OCI-LY7 (cell line): ENCODE measurements around the gene CHAF1A. TPM values are rescaled to one million over a fixed set of nuclear protein-coding genes. Genes with fewer than 3 reads are reported as not detected.

ENCODE experiments used
- BruUV-seq: library from RNA; stranded (reverse); fragments of 400-500 nt; replicated peaks from 2 replicates; lab custom pipeline; 2021; lab: Mats Ljungman, UMichigan
- CTCF ChIA-PET: fragments of 300-600 bp; sonication (Branson Sonifier 250); formaldehyde crosslinking; loops from one replicate; lab custom pipeline; 2022; ENCODE audit warnings: antibody characterized with exemption; ENCODE audit not compliant: unreplicated experiment; lab: Charles Lee
- POLR2A ChIA-PET: fragments of 300-600 bp; sonication (Branson Sonifier 250); formaldehyde crosslinking; loops from one replicate; lab custom pipeline; 2022; ENCODE audit warnings: antibody characterized with exemption; lab: Charles Lee
- DNase-seq: peaks from one replicate; pipeline ENCODE4 v3.0.0-alpha.2; 2015; ENCODE audit warnings: low spot score
- H2AFZ ChIP-seq: fragments of 200-600 bp; sonication (generic), shearing (Covaris generic); 2 replicates; pipeline ENCODE4 v1.6.1; 2014; ENCODE audit warnings: mild to moderate bottlenecking, antibody characterized with exemption, low read length, moderate library complexity
- H3K27ac ChIP-seq: fragments of 200-600 bp; sonication (generic); 2 replicates; pipeline ENCODE4 v1.5.1; 2014; ENCODE audit warnings: mixed run types, low read depth, mild to moderate bottlenecking, moderate library complexity, low read length, inconsistent platforms; ENCODE audit not compliant: poor library complexity, severe bottlenecking
- H3K36me3 ChIP-seq: fragments of 200-600 bp; sonication (generic); 2 replicates; pipeline ENCODE4 v1.6.1; 2014; ENCODE audit warnings: mild to moderate bottlenecking, antibody characterized with exemption, low read length, moderate library complexity, mixed read lengths; ENCODE audit not compliant: insufficient read depth
- H3K4me1 ChIP-seq: fragments of 200-600 bp; sonication (generic); 2 replicates; pipeline ENCODE4 v1.5.1; 2014; ENCODE audit warnings: mild to moderate bottlenecking, low read length; ENCODE audit not compliant: insufficient read depth, poor library complexity, severe bottlenecking
- H3K4me2 ChIP-seq: fragments of 200-600 bp; sonication (generic); 2 replicates; pipeline ENCODE4 v1.6.1; 2014; ENCODE audit warnings: mild to moderate bottlenecking, low read length
- H3K4me3 ChIP-seq: fragments of 200-600 bp; sonication (generic); 2 replicates; pipeline ENCODE4 v1.5.1; 2014; ENCODE audit warnings: mild to moderate bottlenecking, low read depth, low read length; ENCODE audit not compliant: poor library complexity, severe bottlenecking
- H3K79me2 ChIP-seq: fragments of 200-600 bp; sonication (generic); 2 replicates; pipeline ENCODE4 v1.6.1; 2016; ENCODE audit warnings: low read depth, mild to moderate bottlenecking, low read length, moderate library complexity, mixed read lengths; ENCODE audit not compliant: insufficient read depth
- H3K9me2 ChIP-seq: fragments of 200-600 bp; sonication (generic); 2 replicates; pipeline ENCODE4 v1.6.1; 2016; ENCODE audit warnings: mild to moderate bottlenecking, low read length, mixed read lengths; ENCODE audit not compliant: insufficient read depth
- H3K9me3 ChIP-seq: fragments of 200-600 bp; sonication (generic); 2 replicates; pipeline ENCODE4 v1.6.1; 2014; ENCODE audit warnings: mild to moderate bottlenecking, mixed run types, low read length, mixed read lengths
- H4K20me1 ChIP-seq: fragments of 200-600 bp; sonication (generic); 2 replicates; pipeline ENCODE4 v1.6.1; 2014; ENCODE audit warnings: mild to moderate bottlenecking, antibody characterized with exemption, low read length, moderate library complexity, mixed read lengths; ENCODE audit not compliant: insufficient read depth
- CTCF ChIP-seq: fragments of 200-600 bp; sonication (generic); conservative IDR thresholded peaks from 2 replicates; pipeline ENCODE4 v1.5.1; 2014; ENCODE audit warnings: mild to moderate bottlenecking, antibody characterized with exemption, low read length, moderate library complexity, mixed read lengths
- EZH2phosphoT487 ChIP-seq: fragments of 200-600 bp; sonication (generic); IDR thresholded peaks from 2 replicates; pipeline ENCODE4 v1.6.1; 2018; ENCODE audit warnings: low read depth, borderline replicate concordance, mild to moderate bottlenecking, mixed run types, antibody characterized with exemption, low read length, moderate library complexity, mixed read lengths
- intact Hi-C: fragments of 100-400 bp; cut with micrococcal nuclease; formaldehyde crosslinking; loops from one replicate; pipeline ENCODE4 v1.10.0; 2022; ENCODE audit not compliant: unreplicated experiment
- total RNA-seq, 2 experiments: library from RNA; depleted of rRNA in 1 of 2; stranded (reverse); fragments of >200 nt in 1 of 2; shearing (Covaris generic) in 1 of 2; gene quantifications; 2 replicates each; pipeline ENCODE4 v1.2.3, GENCODE V29; 2014 to 2022

Gene CHAF1A
- total RNA-seq, 2 experiments from 2014 or later, result 107 to 119 TPM

- ChIA-PET POLR2A (no interaction called here), CTCF (no interaction called here)
- Histone ChIP-seq H3K4me1 (no peaks in the 10 kb centered on the region), H3K79me2 (no peaks in the 10 kb centered on the region), H3K9me3 (no peaks in the 10 kb centered on the region), H3K9me2 (no peaks in the 10 kb centered on the region), H3K36me3 (peaks cover 71% of the 10 kb centered on the region), H3K27ac (no peak overlapping the region), H3K4me2 (no peak overlapping the region), H4K20me1 (no peaks in the 10 kb centered on the region), H2AFZ (no peak overlapping the region), H3K4me3 (no peak overlapping the region)
- no peak for DNase-seq
- TF ChIP-seq CTCF, result no peak
- TF ChIP-seq EZH2phosphoT487, result no peak
- intact Hi-C loops, result no loop called here
- no TSS peak for BruUV-seq
Measured at GRCh38 chr19:4360081-4360569, 42.3 kb upstream of the CHAF1A start.

DNA sequence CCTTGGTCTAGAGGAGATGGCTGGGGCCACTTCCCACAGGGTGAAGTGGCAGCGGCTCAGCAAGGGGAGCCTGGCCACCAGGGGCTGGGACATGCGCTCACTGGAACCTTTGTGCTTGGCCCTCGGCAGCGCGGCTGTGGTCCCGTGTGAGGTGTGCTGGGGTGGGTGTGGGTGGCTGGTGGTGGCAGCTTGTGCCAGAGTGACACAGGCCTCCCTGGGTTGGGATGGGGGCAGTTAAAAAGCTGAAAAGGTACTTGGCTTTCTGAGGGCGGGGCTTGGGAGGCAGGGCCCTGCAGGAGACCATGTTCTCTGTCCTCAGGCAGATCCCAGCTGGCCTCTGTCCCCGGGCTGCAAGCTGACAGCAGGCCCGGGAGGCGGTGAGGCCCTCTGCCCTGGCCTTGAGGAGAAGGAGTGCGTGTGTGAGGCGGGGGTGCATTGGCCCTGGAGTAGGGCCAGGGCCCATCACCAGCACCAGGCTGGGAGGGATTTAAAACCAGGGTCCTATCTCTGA, 41.7 kb upstream of the CHAF1A start:
- Histone ChIP-seq H3K4me2 (no peak overlapping the region), H3K79me2 (no peaks in the 10 kb centered on the region), H3K27ac (no peak overlapping the region), H4K20me1 (no peaks in the 10 kb centered on the region), H3K9me3 (no peaks in the 10 kb centered on the region), H2AFZ (no peak overlapping the region), H3K9me2 (no peaks in the 10 kb centered on the region), H3K4me1 (no peaks in the 10 kb centered on the region), H3K4me3 (no peak overlapping the region), H3K36me3 (peaks cover 77% of the 10 kb centered on the region)
- BruUV-seq, result TSS peak; percentile 56
- CTCF ChIA-PET, result no interaction called here
- intact Hi-C loops, result no loop called here
- DNase-seq, result no peak
- POLR2A ChIA-PET, result no interaction called here
- TF ChIP-seq CTCF, result no peak
- no peak for TF ChIP-seq EZH2phosphoT487

- H3K4me3 ChIP-seq, result no peak overlapping the region
- H3K4me1 ChIP-seq, result no peaks in the 10 kb centered on the region
- H3K9me3 ChIP-seq, result no peaks in the 10 kb centered on the region
- no peak overlapping the region for H2AFZ ChIP-seq
- CTCF ChIA-PET, result no interaction called here
- BruUV-seq, result no TSS peak
- H3K4me2 ChIP-seq, result no peak overlapping the region
- H3K79me2 ChIP-seq, result no peaks in the 10 kb centered on the region
- DNase-seq, result no peak
- H3K27ac ChIP-seq, result no peak overlapping the region
- no peaks in the 10 kb centered on the region for H4K20me1 ChIP-seq
- H3K9me2 ChIP-seq, result no peaks in the 10 kb centered on the region
- peaks cover 84% of the 10 kb centered on the region for H3K36me3 ChIP-seq
- POLR2A ChIA-PET, result no interaction called here
- intact Hi-C loops, result no loop called here
- TF ChIP-seq CTCF (no peak), EZH2phosphoT487 (no peak)
Measured at GRCh38 chr19:4361152-4362046, 41.0 kb upstream of the CHAF1A start.
